HepG2 (cell line): ENCODE measurements around the gene ZNF382. TPM values are rescaled to one million over a fixed set of nuclear protein-coding genes. Genes with fewer than 3 reads are reported as not detected.
A peak's percentile ranks its signal among the peaks of the same experiment; 100 is the strongest.

Experiments used
- ATAC-seq: fragments of 200-7000 bp; cut with Tn5 transposase; 3 replicates; pipeline ENCODE4 v1.9.1; 2020; ENCODE audit warnings: mild to moderate bottlenecking, moderate library complexity
- BruUV-seq: library from RNA; stranded (reverse); fragments of 400-500 nt; replicated peaks from 2 replicates; lab custom pipeline; 2021; lab: Mats Ljungman, UMichigan
- CTCF ChIA-PET: fragments of 300-600 bp; formaldehyde crosslinking; extraction: SDS; loops from one replicate; lab custom pipeline; 2021; ENCODE audit warnings: low total read pairs, inconsistent platforms, low intra/inter-chr PET ratio; lab: Yijun Ruan, JAX
- POLR2A ChIA-PET: fragments of 350-600 bp; sonication (Branson Sonifier 250); formaldehyde crosslinking; loops from one replicate; lab custom pipeline; 2020; ENCODE audit warnings: antibody characterized with exemption, inconsistent platforms; lab: Yijun Ruan, JAX
- DNase-seq: peaks from one replicate; pipeline ENCODE4 v3.0.0-alpha.2; 2015; ENCODE audit warnings: low spot score
- FAIRE-seq: peaks from 3 replicates; lab custom pipeline; 2011; peaks lifted over from hg19 to GRCh38; lab: Jason Lieb, UNC
- H2AFZ ChIP-seq: one replicate; pipeline ENCODE4 v1.6.1; 2011; ENCODE audit warnings: low read length, inconsistent platforms
- H3K27ac ChIP-seq: fragments of 300-600 bp; 3 replicates; pipeline ENCODE4 v1.8.0; 2011; ENCODE audit warnings: mixed run types, mild to moderate bottlenecking, mixed read lengths, low read length, inconsistent platforms; ENCODE audit not compliant: insufficient read depth; ENCODE audit errors: extremely low read length
- H3K27me3 ChIP-seq, 2 experiments: fragments of 200-600 bp in 1 of 2; 2 replicates in 1 of 2; 3 replicates in 1 of 2; pipeline versions ENCODE4 v1.6.0 to v1.8.0; 2011; ENCODE audit warnings: low read length in 2 of 2, mild to moderate bottlenecking in 2 of 2, moderate library complexity in 2 of 2, inconsistent platforms in 1 of 2; ENCODE audit not compliant: insufficient read depth in 2 of 2, control insufficient read depth in 1 of 2
- H3K36me3 ChIP-seq, 2 experiments: fragments of 200-600 bp in 1 of 2; replicated peaks in 1 of 2; 2 replicates in 1 of 2; 3 replicates in 1 of 2; pipeline versions ENCODE4 v1.5.1 to v1.8.0; 2011; ENCODE audit warnings: low read length in 2 of 2, inconsistent platforms in 1 of 2; ENCODE audit not compliant: insufficient read depth in 2 of 2, control insufficient read depth in 1 of 2
- H3K4me1 ChIP-seq: 2 replicates; pipeline ENCODE4 v1.5.1; 2012; ENCODE audit warnings: low read length, inconsistent platforms; ENCODE audit not compliant: insufficient read depth
- H3K4me2 ChIP-seq: 2 replicates; pipeline ENCODE4 v1.6.0; 2011; ENCODE audit warnings: low read depth, low read length, inconsistent platforms
- H3K4me3 ChIP-seq, 3 experiments: fragments of 200-600 bp in 1 of 3; sonication (generic), shearing (Covaris generic) in 1 of 3; replicated peaks in 1 of 3; 2 replicates each; pipeline ENCODE4 v1.5.1; 2011 to 2016; ENCODE audit warnings: low read length in 3 of 3, inconsistent platforms in 2 of 3, low read depth in 2 of 3, mild to moderate bottlenecking in 2 of 3, control low read depth in 1 of 3, mixed read lengths in 1 of 3; ENCODE audit not compliant: insufficient read depth in 1 of 3
- H3K79me2 ChIP-seq: one replicate; pipeline ENCODE4 v1.6.1; 2011; ENCODE audit warnings: low read length, inconsistent platforms; ENCODE audit not compliant: insufficient read depth
- H3K9ac ChIP-seq: 2 replicates; pipeline ENCODE4 v1.6.0; 2011; ENCODE audit warnings: mild to moderate bottlenecking, low read depth, low read length, inconsistent platforms; ENCODE audit not compliant: insufficient read depth
- H3K9me3 ChIP-seq: 2 replicates; pipeline ENCODE4 v1.5.1; 2012; ENCODE audit warnings: mild to moderate bottlenecking, low read length
- H4K20me1 ChIP-seq: 2 replicates; pipeline ENCODE4 v1.6.0; 2011; ENCODE audit warnings: inconsistent platforms, mild to moderate bottlenecking, low read length, moderate library complexity; ENCODE audit not compliant: insufficient read depth
- BCL3 ChIP-seq: sonication (generic); formaldehyde crosslinking; IDR thresholded peaks from 2 replicates; pipeline ENCODE4 v1.5.1; 2020; ENCODE audit warnings: mild to moderate bottlenecking, missing genetic modification reagents, moderate library complexity
- BRCA1 ChIP-seq: sonication (generic); formaldehyde crosslinking; IDR thresholded peaks from 2 replicates; pipeline ENCODE4 v1.4.0; 2020; ENCODE audit warnings: missing genetic modification reagents
- FIP1L1 ChIP-seq: fragments of 200-400 bp; formaldehyde crosslinking; IDR thresholded peaks from 2 replicates; pipeline ENCODE4 v1.6.1; 2018; ENCODE audit warnings: low read depth, mild to moderate bottlenecking, low read length, moderate library complexity, borderline replicate concordance; ENCODE audit not compliant: insufficient read depth
- FOXP4 ChIP-seq: sonication (generic); formaldehyde crosslinking; IDR thresholded peaks from 2 replicates; pipeline ENCODE4 v1.4.0; 2020; ENCODE audit warnings: missing genetic modification reagents
- GABPA ChIP-seq, 2 experiments: IDR thresholded peaks; 2 replicates each; pipeline ENCODE4 v1.6.1; 2011 to 2016; ENCODE audit warnings: low read depth in 2 of 2, low read length in 1 of 2, missing biosample characterization in 1 of 2, missing genetic modification characterization in 1 of 2
- HOXA7 ChIP-seq: sonication (generic); formaldehyde crosslinking; IDR thresholded peaks from 2 replicates; pipeline ENCODE4 v1.8.1; 2022; ENCODE audit warnings: mild to moderate bottlenecking, missing genetic modification reagents, moderate library complexity
- PRDM10 ChIP-seq: sonication (generic); formaldehyde crosslinking; IDR thresholded peaks from 2 replicates; pipeline ENCODE4 v1.4.0; 2020; ENCODE audit warnings: low read depth, missing genetic modification reagents
- USF2 ChIP-seq, 2 experiments: sonication (generic) in 1 of 2; formaldehyde crosslinking in 1 of 2; IDR thresholded peaks; 2 replicates each; pipeline versions ENCODE4 v1.5.1 to v1.6.1; 2011 to 2020; ENCODE audit warnings: borderline replicate concordance in 1 of 2, low read depth in 1 of 2, low read length in 1 of 2, mild to moderate bottlenecking in 1 of 2, missing genetic modification reagents in 1 of 2, moderate library complexity in 1 of 2
- ZFP41 ChIP-seq: sonication (generic); formaldehyde crosslinking; IDR thresholded peaks from 2 replicates; pipeline ENCODE4 v1.4.0; 2020; ENCODE audit warnings: mild to moderate bottlenecking, missing genetic modification reagents, borderline replicate concordance
- ZNF891 ChIP-seq: sonication (generic); formaldehyde crosslinking; IDR thresholded peaks from 2 replicates; pipeline ENCODE4 v1.5.0; 2020; ENCODE audit warnings: mild to moderate bottlenecking, missing genetic modification reagents
- WGBS: methylation state at CpG from one replicate; pipeline ENCODE4 v1.1.6; 2017; ENCODE audit warnings: low lambda C conversion rate; 5-methylcytosine and 5-hydroxymethylcytosine counted together
- in situ Hi-C: cut with HindIII; loops from 2 replicates; pipeline ENCODE4 v1.10.0; 2017; ENCODE audit warnings: low pct_unique_long_range_greater_than_20kb; ENCODE audit not compliant: extremely low pct_ligation_motif_present
- intact Hi-C: fragments of 100-400 bp; cut with micrococcal nuclease; formaldehyde crosslinking; loops from one replicate; pipeline ENCODE4 v1.10.0; 2022; ENCODE audit not compliant: unreplicated experiment
- polyA plus RNA-seq, 8 experiments: library from polyadenylated mRNA; depleted of rRNA in 3 of 8; stranded (reverse) in 7 of 8; unstranded in 1 of 8; fragments of >200 nt; fragmentation: Illumina TruSeq in 4 of 8; extraction: Trizol in 4 of 8; gene quantifications; 2 replicates each; pipeline versions ENCODE4 v1.2.1 to v1.2.3, GENCODE V29; 2011 to 2016; ENCODE audit warnings: low read depth in 4 of 8, missing spikeins in 1 of 8, mixed read lengths in 1 of 8; ENCODE audit not compliant: insufficient read depth in 1 of 8
- total RNA-seq, 5 experiments: library from RNA; depleted of rRNA; stranded (reverse); fragments of >200 nt; fragmentation: Illumina TruSeq; extraction: Trizol; gene quantifications; 2 replicates each; pipeline ENCODE4 v1.2.3, GENCODE V29; 2016; ENCODE audit warnings: low read depth in 1 of 5

Gene ZNF382
- total and polyA plus RNA-seq, 2 of the 13 experiments (the other 11 are each of a cell fraction or from before 2014, with no cell fraction given), result 2.3 to 6.8 TPM

GRCh38 chr19:36665832-36666231 is 60.7 kb downstream of the ZNF382 start:
- Histone ChIP-seq H2AFZ (no peak overlapping the region), H3K36me3 (0 out of 5 replicates have a peak, but pooled peaks cover 0 to 9% of the 10 kb centered on the region in 2 experiments), H4K20me1 (no peaks in the 10 kb centered on the region), H3K9ac (peak overlapping the region; percentile 85; the same call in 1 of the 2 replicates), H3K27me3 (no peaks in the 10 kb centered on the region; a peak in 2 of 5 replicates), H3K4me2 (peak overlapping the region; percentile 75), H3K9me3 (peaks cover 13% of the 10 kb centered on the region; the same call in 1 of the 2 replicates), H3K79me2 (no peaks in the 10 kb centered on the region), H3K4me1 (peaks cover 8% of the 10 kb centered on the region), H3K4me3 (peak overlapping the region; percentile 91 to 96 (median 93)), H3K27ac (no peak overlapping the region)
- FAIRE-seq (no peak), ATAC-seq (no peak), DNase-seq (no peak)
- POLR2A ChIA-PET, result interaction anchor here (0.6 to 2.0 kb wide), 7 partner anchors 21 to 1114 kb away, joined by 3 to 18 read pairs (median 4); partner anchors contain the start of genes ZNF260, ZNF345, ZNF529 and ZNF567
- no peak for TF ChIP-seq ZFP41 (CRISPR knock-in tag)
- TF ChIP-seq ZNF891 (CRISPR knock-in tag), result no peak
- TF ChIP-seq USF2 (IDR thresholded peaks at IDR 0.05; ENCODE audit: low read depth, low read length), result no peak
- TF ChIP-seq USF2 (CRISPR knock-in tag; IDR thresholded peaks at IDR 0.05; ENCODE audit: borderline replicate concordance), result no peak
- no peak for TF ChIP-seq BCL3 (CRISPR knock-in tag)
- no peak for TF ChIP-seq BRCA1
- TF ChIP-seq GABPA (IDR thresholded peaks at IDR 0.05; ENCODE audit: low read depth, low read length), result no peak
- TF ChIP-seq GABPA (CRISPR knock-in tag; IDR thresholded peaks at IDR 0.05; ENCODE audit: low read depth), result no peak
- TF ChIP-seq FOXP4 (CRISPR knock-in tag), result no peak
- TF ChIP-seq HOXA7 (CRISPR knock-in tag), result no peak
- no peak for TF ChIP-seq PRDM10 (CRISPR knock-in tag)
- no peak for TF ChIP-seq FIP1L1
- BruUV-seq, result no TSS peak
- CTCF ChIA-PET, result no interaction called here
- intact Hi-C loops (loop anchor here (2.0 kb wide), 1 partner anchor 21 kb away; the partner anchor contains the start of gene ZNF567), in situ Hi-C loops (no loop called here)
- 36% methylated on average over 14 of the region's 14 CpGs for WGBS
